ENCODE data around the gene SLC25A6.
"Not testable (repeated sequence)": the region's sequence is repeated elsewhere in the genome, so short reads cannot be mapped to it uniquely, and the experiment has no call there.

SLC25A6 gene

GRCh38 chrX:1412551-1413161 lies 20.7 kb upstream of the SLC25A6 start:
- DNase-seq, result no peak

- no peak for DNase-seq
These were observed 19.4 kb upstream of the SLC25A6 start for GRCh38 chrX:1411326-1411725.

GRCh38 chrX:1407035-1407434 lies 15.1 kb upstream of the SLC25A6 start:
- no peak for DNase-seq

GRCh38 chrX:1405769-1406168 lies 13.9 kb upstream of the SLC25A6 start:
- not testable (repeated sequence) for DNase-seq

GRCh38 chrX:1403867-1404266 lies 12.0 kb upstream of the SLC25A6 start:
- not testable (repeated sequence) for DNase-seq

GRCh38 chrX:1403228-1403627 lies 11.3 kb upstream of the SLC25A6 start:
- no peak for DNase-seq

- DNase-seq, result no peak
These were observed 9.9 kb upstream of the SLC25A6 start for GRCh38 chrX:1401611-1402430.

GRCh38 chrX:1400742-1401471 lies 9.0 kb upstream of the SLC25A6 start:
- DNase-seq, result no peak

GRCh38 chrX:1400049-1400448 lies 8.1 kb upstream of the SLC25A6 start:
- no peak for DNase-seq

- no peak for DNase-seq
These were observed 6.8 kb upstream of the SLC25A6 start for GRCh38 chrX:1398431-1399340.

- no peak for DNase-seq
These were observed 5.7 kb upstream of the SLC25A6 start for GRCh38 chrX:1397441-1398270.

GRCh38 chrX:1397001-1397400 lies 5.1 kb upstream of the SLC25A6 start:
- DNase-seq, result no peak

GRCh38 chrX:1395646-1396216 lies 3.8 kb upstream of the SLC25A6 start:
- no peak for DNase-seq

GRCh38 chrX:1394731-1395501 lies 3.0 kb upstream of the SLC25A6 start:
- no peak for DNase-seq

- DNase-seq, result no peak
These were observed 2.1 kb upstream of the SLC25A6 start for GRCh38 chrX:1393871-1394615.

- no peak for DNase-seq
These were observed 609 bp upstream of the SLC25A6 start for GRCh38 chrX:1392376-1393068.

- no peak for DNase-seq
These were observed 575 bp downstream of the SLC25A6 start for GRCh38 chrX:1391370-1391706.

GRCh38 chrX:1390621-1391369 lies 1.1 kb downstream of the SLC25A6 start:
- DNase-seq, result no peak

- DNase-seq, result no peak
These were observed 2.0 kb downstream of the SLC25A6 start for GRCh38 chrX:1389993-1390285.
